Measurements from ENCODE around the gene MYO15B. TPM values are rescaled to one million over a fixed set of nuclear protein-coding genes. Genes with fewer than 3 reads are reported as not detected.
"Not testable (repeated sequence)": the region's sequence is repeated elsewhere in the genome, so short reads cannot be mapped to it uniquely, and the experiment has no call there.

MYO15B gene
- total RNA-seq, 1 experiment from 2014 or later: 30.3 TPM

DNA sequence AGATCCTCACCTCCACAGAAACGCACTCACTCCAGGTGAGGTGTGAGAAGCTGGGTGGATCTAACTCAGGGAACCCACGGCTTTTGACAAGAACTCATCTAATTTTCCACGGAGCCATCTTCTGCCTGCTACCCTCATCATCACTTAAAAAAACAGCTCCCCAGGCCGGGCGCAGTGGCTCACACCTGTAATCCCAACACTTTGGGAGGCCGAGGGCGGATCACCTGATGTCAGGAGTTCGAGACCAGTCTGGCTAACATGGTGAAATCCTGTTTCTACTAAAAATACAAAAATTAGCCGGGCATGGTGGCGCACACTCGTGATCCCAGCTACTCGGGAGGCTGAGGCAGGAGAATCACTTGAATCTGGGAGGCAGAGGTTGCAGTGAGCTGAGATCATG, 50.4 kb downstream of the MYO15B start:
- not testable (repeated sequence) for H4K20me1 ChIP-seq (ENCODE audit: insufficient read depth)

DNA sequence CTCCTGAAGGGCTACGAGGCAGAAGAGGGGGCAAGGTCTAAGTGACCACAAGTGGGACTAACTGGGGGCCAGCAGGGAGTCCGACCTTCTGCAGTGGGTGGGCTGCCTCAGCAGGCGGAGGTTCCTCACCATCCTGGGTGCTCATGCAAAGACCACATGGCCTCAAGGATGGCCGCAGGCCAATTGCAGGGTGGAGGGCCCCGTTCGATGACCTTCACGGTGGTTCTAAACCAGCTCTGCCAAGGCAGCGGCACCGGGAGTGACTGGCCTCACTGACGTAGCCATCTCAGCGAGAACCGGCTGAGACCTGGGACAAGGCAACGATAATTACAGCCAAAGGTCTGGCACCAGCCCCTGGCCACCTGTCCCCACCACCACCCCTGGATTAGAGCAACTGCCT, 51.3 kb downstream of the MYO15B start:
- ChIA-PET RAD21 (ENCODE audit: low non-redundant PET in 1 of 2, low total read pairs in 2 of 2, uncharacterized antibody in 2 of 2, unreplicated experiment in 2 of 2) (no interaction called here), CTCF (interaction anchor here (1.0 kb wide), 2 partner anchors 36 to 38 kb away, joined by 3 to 4 read pairs; no protein-coding TSS in a partner anchor), POLR2A (no interaction called here)
- no peak for DNase-seq (ENCODE audit: low read depth, low spot score)
- Histone ChIP-seq H4K20me1 (ENCODE audit: insufficient read depth) (no peaks in the 10 kb centered on the region), H3K4me1 (ENCODE audit: control insufficient read depth in 1 of 2, insufficient read depth in 2 of 2, low read length in 2 of 2) (peaks cover 28 to 54% of the 10 kb centered on the region in 2 experiments), H3K9ac (ENCODE audit: low read length) (no peak overlapping the region), H3K4me2 (ENCODE audit: low read length) (no peak overlapping the region), H3K27me3 (ENCODE audit: insufficient read depth, low read length) (no peaks in the 10 kb centered on the region), H3K36me3 (ENCODE audit: control insufficient read depth in 1 of 2, insufficient read depth in 2 of 2, low read length in 2 of 2) (0 out of 4 replicates have a peak, but pooled peaks cover 0 to 3% of the 10 kb centered on the region in 2 experiments), H3K9me2 (ENCODE audit: insufficient read depth) (no peaks in the 10 kb centered on the region), H3K4me3 (replicated peaks in 1 of 2; ENCODE audit: low read depth in 1 of 2, low read length in 2 of 2) (no peak overlapping the region), H3K9me3 (ENCODE audit: control insufficient read depth in 1 of 2, insufficient read depth in 1 of 2, low read depth in 1 of 2, low read length in 2 of 2) (no peaks in the 10 kb centered on the region), H2AFZ (ENCODE audit: low read depth, low read length, poor library complexity, severe bottlenecking) (no peak overlapping the region), H3K27ac (ENCODE audit: low read depth, low read length) (no peak overlapping the region; the same call in 1 of the 2 replicates), H3K79me2 (ENCODE audit: insufficient read depth, low read length) (no peaks in the 10 kb centered on the region)
- intact Hi-C loops (cut with micrococcal nuclease): no loop called here
- ATAC-seq: no peak
- no peak for TF ChIP-seq EZH2 (IDR thresholded peaks at IDR 0.05)
- TF ChIP-seq, protein P1, sequence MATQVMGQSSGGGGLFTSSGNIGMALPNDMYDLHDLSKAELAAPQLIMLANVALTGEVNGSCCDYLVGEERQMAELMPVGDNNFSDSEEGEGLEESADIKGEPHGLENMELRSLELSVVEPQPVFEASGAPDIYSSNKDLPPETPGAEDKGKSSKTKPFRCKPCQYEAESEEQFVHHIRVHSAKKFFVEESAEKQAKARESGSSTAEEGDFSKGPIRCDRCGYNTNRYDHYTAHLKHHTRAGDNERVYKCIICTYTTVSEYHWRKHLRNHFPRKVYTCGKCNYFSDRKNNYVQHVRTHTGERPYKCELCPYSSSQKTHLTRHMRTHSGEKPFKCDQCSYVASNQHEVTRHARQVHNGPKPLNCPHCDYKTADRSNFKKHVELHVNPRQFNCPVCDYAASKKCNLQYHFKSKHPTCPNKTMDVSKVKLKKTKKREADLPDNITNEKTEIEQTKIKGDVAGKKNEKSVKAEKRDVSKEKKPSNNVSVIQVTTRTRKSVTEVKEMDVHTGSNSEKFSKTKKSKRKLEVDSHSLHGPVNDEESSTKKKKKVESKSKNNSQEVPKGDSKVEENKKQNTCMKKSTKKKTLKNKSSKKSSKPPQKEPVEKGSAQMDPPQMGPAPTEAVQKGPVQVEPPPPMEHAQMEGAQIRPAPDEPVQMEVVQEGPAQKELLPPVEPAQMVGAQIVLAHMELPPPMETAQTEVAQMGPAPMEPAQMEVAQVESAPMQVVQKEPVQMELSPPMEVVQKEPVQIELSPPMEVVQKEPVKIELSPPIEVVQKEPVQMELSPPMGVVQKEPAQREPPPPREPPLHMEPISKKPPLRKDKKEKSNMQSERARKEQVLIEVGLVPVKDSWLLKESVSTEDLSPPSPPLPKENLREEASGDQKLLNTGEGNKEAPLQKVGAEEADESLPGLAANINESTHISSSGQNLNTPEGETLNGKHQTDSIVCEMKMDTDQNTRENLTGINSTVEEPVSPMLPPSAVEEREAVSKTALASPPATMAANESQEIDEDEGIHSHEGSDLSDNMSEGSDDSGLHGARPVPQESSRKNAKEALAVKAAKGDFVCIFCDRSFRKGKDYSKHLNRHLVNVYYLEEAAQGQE (IDR thresholded peaks at IDR 0.05; ENCODE audit: low read depth): no peak
- TF ChIP-seq ELF1 (IDR thresholded peaks at IDR 0.05; ENCODE audit: borderline replicate concordance, low read depth): no peak
- TF ChIP-seq RAD21 (IDR thresholded peaks at IDR 0.05; ENCODE audit: low read depth): no peak
- no peak for TF ChIP-seq JUND (IDR thresholded peaks at IDR 0.05)
- no peak for TF ChIP-seq FOSL1 (IDR thresholded peaks at IDR 0.05; ENCODE audit: low read depth)
- TF ChIP-seq, protein P2, sequence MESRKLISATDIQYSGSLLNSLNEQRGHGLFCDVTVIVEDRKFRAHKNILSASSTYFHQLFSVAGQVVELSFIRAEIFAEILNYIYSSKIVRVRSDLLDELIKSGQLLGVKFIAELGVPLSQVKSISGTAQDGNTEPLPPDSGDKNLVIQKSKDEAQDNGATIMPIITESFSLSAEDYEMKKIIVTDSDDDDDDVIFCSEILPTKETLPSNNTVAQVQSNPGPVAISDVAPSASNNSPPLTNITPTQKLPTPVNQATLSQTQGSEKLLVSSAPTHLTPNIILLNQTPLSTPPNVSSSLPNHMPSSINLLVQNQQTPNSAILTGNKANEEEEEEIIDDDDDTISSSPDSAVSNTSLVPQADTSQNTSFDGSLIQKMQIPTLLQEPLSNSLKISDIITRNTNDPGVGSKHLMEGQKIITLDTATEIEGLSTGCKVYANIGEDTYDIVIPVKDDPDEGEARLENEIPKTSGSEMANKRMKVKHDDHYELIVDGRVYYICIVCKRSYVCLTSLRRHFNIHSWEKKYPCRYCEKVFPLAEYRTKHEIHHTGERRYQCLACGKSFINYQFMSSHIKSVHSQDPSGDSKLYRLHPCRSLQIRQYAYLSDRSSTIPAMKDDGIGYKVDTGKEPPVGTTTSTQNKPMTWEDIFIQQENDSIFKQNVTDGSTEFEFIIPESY (IDR thresholded peaks at IDR 0.05; ENCODE audit: extremely low read depth, insufficient replicate concordance, low read length): no peak
- no peak for TF ChIP-seq EGR1 (IDR thresholded peaks at IDR 0.05; ENCODE audit: low read depth)
- TF ChIP-seq EZH2phosphoT487 (IDR thresholded peaks at IDR 0.05; ENCODE audit: borderline replicate concordance): no peak
- no peak for TF ChIP-seq CEBPB (IDR thresholded peaks at IDR 0.05; ENCODE audit: low read depth)
- no peak for TF ChIP-seq POLR2AphosphoS5 (IDR thresholded peaks at IDR 0.05; ENCODE audit: low read depth, low read length)
- TF ChIP-seq CBX3 (IDR thresholded peaks at IDR 0.05; ENCODE audit: low read depth): no peak
- no peak for TF ChIP-seq ZNF274 (IDR thresholded peaks at IDR 0.05; ENCODE audit: low read depth, low read length)
- no peak for TF ChIP-seq YY1 (IDR thresholded peaks at IDR 0.05; ENCODE audit: extremely low read depth, insufficient replicate concordance, low read depth, low read length)
- TF ChIP-seq ZFX (IDR thresholded peaks at IDR 0.05): no peak
- TF ChIP-seq SIN3A (IDR thresholded peaks at IDR 0.05; ENCODE audit: low read depth): no peak
- no TSS peak for BruUV-seq (replicated peaks)

More for the DNA sequence above, 50.4 kb downstream of the MYO15B start:
- H3K9me2 ChIP-seq (ENCODE audit: insufficient read depth); BruUV-seq (replicated peaks); H3K4me3 ChIP-seq (replicated peaks in 1 of 2; ENCODE audit: low read depth in 1 of 2, low read length in 2 of 2); H3K9ac ChIP-seq (ENCODE audit: low read length); intact Hi-C loops (cut with micrococcal nuclease); H3K27me3 ChIP-seq (ENCODE audit: insufficient read depth, low read length); DNase-seq (ENCODE audit: low read depth, low spot score); H3K79me2 ChIP-seq (ENCODE audit: insufficient read depth, low read length); H3K4me2 ChIP-seq (ENCODE audit: low read length); H3K27ac ChIP-seq (ENCODE audit: low read depth, low read length); RAD21 ChIA-PET (ENCODE audit: low non-redundant PET in 1 of 2, low total read pairs in 2 of 2, uncharacterized antibody in 2 of 2, unreplicated experiment in 2 of 2); H3K9me3 ChIP-seq (ENCODE audit: control insufficient read depth in 1 of 2, insufficient read depth in 1 of 2, low read depth in 1 of 2, low read length in 2 of 2); H3K36me3 ChIP-seq (ENCODE audit: control insufficient read depth in 1 of 2, insufficient read depth in 2 of 2, low read length in 2 of 2); H2AFZ ChIP-seq (ENCODE audit: low read depth, low read length, poor library complexity, severe bottlenecking); POLR2A ChIA-PET; ATAC-seq: not testable (repeated sequence)
- peaks cover 36 to 55% of the 10 kb centered on the region in 2 experiments for H3K4me1 ChIP-seq (ENCODE audit: control insufficient read depth in 1 of 2, insufficient read depth in 2 of 2, low read length in 2 of 2)
- CTCF ChIA-PET: interaction anchor here (1.0 to 2.3 kb wide), 2 partner anchors 37 to 110 kb away, joined by 4 to 9 read pairs; no protein-coding TSS in a partner anchor

All from HCT116 (cell line).